ENCODE data around the gene RP9. TPM values are rescaled to one million over a fixed set of nuclear protein-coding genes. Genes with fewer than 3 reads are reported as not detected.

The RP9 gene
- total and polyA plus RNA-seq, 2 of the 4 experiments (the other 2 are of a cell fraction): 9.5 to 18.1 TPM

DNA sequence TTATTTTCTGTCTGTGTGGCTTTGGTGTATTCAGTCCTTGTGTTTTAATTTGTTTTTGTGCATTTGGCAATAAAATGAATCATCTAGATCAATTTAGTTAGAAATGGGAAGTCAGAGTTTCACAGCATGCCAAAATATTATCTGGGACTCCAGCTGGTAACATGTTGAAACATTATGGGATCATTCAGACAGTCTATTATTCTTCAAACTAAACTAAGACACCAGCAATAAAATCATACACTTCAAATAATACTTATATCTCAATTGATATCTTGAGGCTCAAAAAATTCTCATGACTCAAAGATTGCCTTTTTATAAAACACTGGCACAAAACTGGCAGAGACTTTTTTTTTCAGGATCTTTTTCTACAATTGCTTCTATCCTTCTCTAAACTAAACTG is 5.8 kb upstream of the RP9 start:
- intact Hi-C loops (cut with micrococcal nuclease) (no loop called here), dilution Hi-C loops (cut with HindIII; ENCODE audit: low sequenced_read_pairs, unreplicated experiment) (no loop called here), in situ Hi-C loops (cut with MboI; ENCODE audit: low sequenced_read_pairs) (no loop called here)
- Histone ChIP-seq H4K91ac (ENCODE audit: insufficient read depth, low read depth, low read length) (no peak overlapping the region), H4K5ac (ENCODE audit: low read depth, low read length) (no peak overlapping the region), H3K4me2 (ENCODE audit: low read depth, low read length) (no peak overlapping the region), H3K27me3 (ENCODE audit: control insufficient read depth, insufficient read depth, low read length) (peaks cover 6% of the 10 kb centered on the region), H3K4me1 (ENCODE audit: control insufficient read depth, insufficient read depth, low read length) (no peaks in the 10 kb centered on the region), H4K8ac (ENCODE audit: low read depth in 2 of 2, low read length in 2 of 2) (no peak overlapping the region), H2AK5ac (ENCODE audit: low read depth, low read length) (no peak overlapping the region), H3K4me3 (ENCODE audit: insufficient read depth, low read depth, low read length) (no peak overlapping the region), H3K27ac (ENCODE audit: insufficient read depth, low read length) (no peak overlapping the region), H2BK120ac (ENCODE audit: low read depth, low read length) (no peak overlapping the region), H3K9me3 (ENCODE audit: control insufficient read depth, insufficient read depth, low read length) (no peaks in the 10 kb centered on the region), H3K4ac (ENCODE audit: low read depth, low read length) (no peak overlapping the region), H2BK20ac (ENCODE audit: low read depth, low read length) (no peak overlapping the region), H2BK15ac (ENCODE audit: low read depth, low read length) (no peak overlapping the region), H2AK9ac (replicated peaks; ENCODE audit: low read depth, low read length, poor library complexity) (no peak overlapping the region), H3K18ac (ENCODE audit: low read depth, low read length) (no peak overlapping the region), H2BK5ac (ENCODE audit: low read depth, low read length, poor library complexity, severe bottlenecking) (no peak overlapping the region), H3K9ac (ENCODE audit: low read depth, low read length) (no peak overlapping the region), H3K14ac (replicated peaks; ENCODE audit: low read depth, low read length) (no peak overlapping the region), H3K79me1 (ENCODE audit: low read depth in 1 of 2, low read length in 2 of 2) (no peaks in the 10 kb centered on the region), H4K20me1 (ENCODE audit: insufficient read depth, low read length) (no peaks in the 10 kb centered on the region), H2AFZ (replicated peaks; ENCODE audit: low read length, poor library complexity) (no peak overlapping the region), H3K23ac (ENCODE audit: low read depth, low read length) (no peak overlapping the region), H3K9me1 (ENCODE audit: insufficient read depth, low read length) (no peaks in the 10 kb centered on the region), H3K36me3 (ENCODE audit: control insufficient read depth, insufficient read depth, low read length) (no peaks in the 10 kb centered on the region), H3K56ac (ENCODE audit: extremely low read depth, insufficient read depth, low read length) (no peak overlapping the region)
- ChIA-PET POLR2A (ENCODE audit: unreplicated experiment) (no interaction called here), CTCF (interaction anchor here (0.7 kb wide), 1 partner anchor 840 kb away, joined by 4 read pairs; no protein-coding TSS in a partner anchor)
- no peak for ATAC-seq (ENCODE audit: low read depth)
- no peak for TF ChIP-seq RFX5 (IDR thresholded peaks at IDR 0.05; ENCODE audit: low read depth, low read length)
- TF ChIP-seq NFE2L2 (IDR thresholded peaks at IDR 0.05; ENCODE audit: low read depth, low read length): no peak
- TF ChIP-seq CHD1 (IDR thresholded peaks at IDR 0.05; ENCODE audit: low read depth, low read length): no peak
- no peak for TF ChIP-seq SMC3 (IDR thresholded peaks at IDR 0.05; ENCODE audit: low read depth, low read length)
- TF ChIP-seq POLR2A (IDR thresholded peaks at IDR 0.05; ENCODE audit: low read depth, low read length): no peak
- no peak for TF ChIP-seq BHLHE40 (IDR thresholded peaks at IDR 0.05; ENCODE audit: low read depth, low read length)
- no peak for TF ChIP-seq RAD21 (IDR thresholded peaks at IDR 0.05; ENCODE audit: low read length)
- TF ChIP-seq CEBPB (IDR thresholded peaks at IDR 0.05; ENCODE audit: low read depth, low read length): no peak
- no peak for TF ChIP-seq MAFK (IDR thresholded peaks at IDR 0.05; ENCODE audit: low read depth, low read length)
- no peak for TF ChIP-seq FOS (IDR thresholded peaks at IDR 0.05; ENCODE audit: low read depth, low read length)
- TF ChIP-seq, protein P1, sequence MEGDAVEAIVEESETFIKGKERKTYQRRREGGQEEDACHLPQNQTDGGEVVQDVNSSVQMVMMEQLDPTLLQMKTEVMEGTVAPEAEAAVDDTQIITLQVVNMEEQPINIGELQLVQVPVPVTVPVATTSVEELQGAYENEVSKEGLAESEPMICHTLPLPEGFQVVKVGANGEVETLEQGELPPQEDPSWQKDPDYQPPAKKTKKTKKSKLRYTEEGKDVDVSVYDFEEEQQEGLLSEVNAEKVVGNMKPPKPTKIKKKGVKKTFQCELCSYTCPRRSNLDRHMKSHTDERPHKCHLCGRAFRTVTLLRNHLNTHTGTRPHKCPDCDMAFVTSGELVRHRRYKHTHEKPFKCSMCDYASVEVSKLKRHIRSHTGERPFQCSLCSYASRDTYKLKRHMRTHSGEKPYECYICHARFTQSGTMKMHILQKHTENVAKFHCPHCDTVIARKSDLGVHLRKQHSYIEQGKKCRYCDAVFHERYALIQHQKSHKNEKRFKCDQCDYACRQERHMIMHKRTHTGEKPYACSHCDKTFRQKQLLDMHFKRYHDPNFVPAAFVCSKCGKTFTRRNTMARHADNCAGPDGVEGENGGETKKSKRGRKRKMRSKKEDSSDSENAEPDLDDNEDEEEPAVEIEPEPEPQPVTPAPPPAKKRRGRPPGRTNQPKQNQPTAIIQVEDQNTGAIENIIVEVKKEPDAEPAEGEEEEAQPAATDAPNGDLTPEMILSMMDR (conservative IDR thresholded peaks at IDR 0.05; ENCODE audit: low read depth, low read length): no peak
- no peak for TF ChIP-seq MAZ (IDR thresholded peaks at IDR 0.05; ENCODE audit: borderline replicate concordance, low read depth, low read length)
- TF ChIP-seq, protein P2, sequence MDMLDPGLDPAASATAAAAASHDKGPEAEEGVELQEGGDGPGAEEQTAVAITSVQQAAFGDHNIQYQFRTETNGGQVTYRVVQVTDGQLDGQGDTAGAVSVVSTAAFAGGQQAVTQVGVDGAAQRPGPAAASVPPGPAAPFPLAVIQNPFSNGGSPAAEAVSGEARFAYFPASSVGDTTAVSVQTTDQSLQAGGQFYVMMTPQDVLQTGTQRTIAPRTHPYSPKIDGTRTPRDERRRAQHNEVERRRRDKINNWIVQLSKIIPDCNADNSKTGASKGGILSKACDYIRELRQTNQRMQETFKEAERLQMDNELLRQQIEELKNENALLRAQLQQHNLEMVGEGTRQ (IDR thresholded peaks at IDR 0.05; ENCODE audit: low read depth, low read length): no peak
- TF ChIP-seq, protein P3, sequence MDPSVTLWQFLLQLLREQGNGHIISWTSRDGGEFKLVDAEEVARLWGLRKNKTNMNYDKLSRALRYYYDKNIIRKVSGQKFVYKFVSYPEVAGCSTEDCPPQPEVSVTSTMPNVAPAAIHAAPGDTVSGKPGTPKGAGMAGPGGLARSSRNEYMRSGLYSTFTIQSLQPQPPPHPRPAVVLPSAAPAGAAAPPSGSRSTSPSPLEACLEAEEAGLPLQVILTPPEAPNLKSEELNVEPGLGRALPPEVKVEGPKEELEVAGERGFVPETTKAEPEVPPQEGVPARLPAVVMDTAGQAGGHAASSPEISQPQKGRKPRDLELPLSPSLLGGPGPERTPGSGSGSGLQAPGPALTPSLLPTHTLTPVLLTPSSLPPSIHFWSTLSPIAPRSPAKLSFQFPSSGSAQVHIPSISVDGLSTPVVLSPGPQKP (IDR thresholded peaks at IDR 0.05; ENCODE audit: borderline replicate concordance, low read depth, low read length): no peak
- TF ChIP-seq MXI1 (IDR thresholded peaks at IDR 0.05; ENCODE audit: borderline replicate concordance, low read depth, low read length): no peak
- no peak for TF ChIP-seq RCOR1 (IDR thresholded peaks at IDR 0.05; ENCODE audit: insufficient replicate concordance, low read length)
- no peak for DNase-seq
- BruUV-seq (replicated peaks): no TSS peak
